NT2/D1 (cell line): ENCODE measurements around the gene KCTD10.
"Not testable (repeated sequence)": the region's sequence is repeated elsewhere in the genome, so short reads cannot be mapped to it uniquely, and the experiment has no call there.

Experiments used
- DNase-seq: peaks from one replicate; pipeline ENCODE4 v3.0.0-alpha.2; 2011; ENCODE audit warnings: low read depth, low spot score
- H3K27me3 ChIP-seq: 2 replicates; pipeline ENCODE4 v1.6.0; 2011; ENCODE audit warnings: mild to moderate bottlenecking; ENCODE audit not compliant: insufficient read length, insufficient read depth
- H3K36me3 ChIP-seq: 2 replicates; pipeline ENCODE4 v1.6.1; 2011; ENCODE audit warnings: mild to moderate bottlenecking, low read length, mixed read lengths; ENCODE audit not compliant: insufficient read depth, insufficient read length
- H3K4me1 ChIP-seq: 2 replicates; pipeline ENCODE4 v1.5.1; 2011; ENCODE audit not compliant: insufficient read depth, insufficient read length
- H3K4me3 ChIP-seq: 2 replicates; pipeline ENCODE4 v1.5.1; 2011; ENCODE audit warnings: low read depth; ENCODE audit not compliant: insufficient read length
- H3K9ac ChIP-seq: 2 replicates; pipeline ENCODE4 v1.6.0; 2011; ENCODE audit warnings: low read depth; ENCODE audit not compliant: insufficient read length
- H3K9me3 ChIP-seq: 2 replicates; pipeline ENCODE4 v1.5.1; 2011; ENCODE audit warnings: mild to moderate bottlenecking, low read length; ENCODE audit not compliant: insufficient read depth
- SUZ12 ChIP-seq: IDR thresholded peaks from 2 replicates; pipeline ENCODE4 v1.6.1; 2011; ENCODE audit not compliant: insufficient read length, insufficient read depth; ENCODE audit errors: extremely low read depth
- YY1 ChIP-seq: IDR thresholded peaks from 2 replicates; pipeline ENCODE4 v1.6.1; 2011; ENCODE audit not compliant: insufficient read length, insufficient read depth
- ZNF274 ChIP-seq: IDR thresholded peaks from 2 replicates; pipeline ENCODE4 v1.6.1; 2011; ENCODE audit warnings: mild to moderate bottlenecking, low read depth, low read length

KCTD10 gene

DNA sequence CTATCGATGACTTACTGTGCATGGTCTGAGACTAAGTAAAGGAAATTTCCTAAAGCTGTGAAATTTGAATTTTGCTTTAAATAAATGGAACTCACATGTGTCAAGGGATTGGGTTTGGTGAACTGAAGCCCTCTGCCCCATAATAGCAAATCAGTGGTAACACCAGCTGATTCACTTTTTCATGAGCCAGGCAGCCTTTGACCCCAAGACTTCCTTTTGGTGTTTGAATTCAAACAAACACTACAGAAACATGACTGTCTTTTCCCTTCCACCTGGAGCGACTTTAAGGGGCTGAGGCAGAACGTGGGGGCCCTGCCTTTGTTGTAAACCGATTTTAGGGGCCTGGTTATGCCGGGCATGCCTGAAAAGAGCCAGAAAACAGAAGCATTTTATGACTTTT lies 28.8 kb downstream of the KCTD10 start:
- H3K9ac ChIP-seq: no peak overlapping the region
- peaks cover 79% of the 10 kb centered on the region for H3K36me3 ChIP-seq
- TF ChIP-seq SUZ12 (no peak), YY1 (no peak)
- no peak overlapping the region for H3K4me3 ChIP-seq
- no peaks in the 10 kb centered on the region for H3K27me3 ChIP-seq
- H3K9me3 ChIP-seq: no peaks in the 10 kb centered on the region
- no peaks in the 10 kb centered on the region for H3K4me1 ChIP-seq
- DNase-seq: no peak

- Histone ChIP-seq H3K27me3 (no peaks in the 10 kb centered on the region), H3K36me3 (peaks cover 71% of the 10 kb centered on the region), H3K4me1 (no peaks in the 10 kb centered on the region), H3K9me3 (no peaks in the 10 kb centered on the region), H3K4me3 (no peak overlapping the region), H3K9ac (no peak overlapping the region)
- TF ChIP-seq SUZ12 (no peak), ZNF274 (no peak), YY1 (no peak)
- DNase-seq: no peak
These were observed 29.6 kb downstream of the KCTD10 start for GRCh38 chr12:109447482-109447881.

- Histone ChIP-seq H3K9ac (no peak overlapping the region), H3K27me3 (no peaks in the 10 kb centered on the region), H3K4me1 (no peaks in the 10 kb centered on the region), H3K36me3 (peaks cover 65% of the 10 kb centered on the region), H3K4me3 (no peak overlapping the region), H3K9me3 (no peaks in the 10 kb centered on the region)
- TF ChIP-seq ZNF274 (no peak), YY1 (no peak), SUZ12 (no peak)
- DNase-seq: no peak
These were observed 30.2 kb downstream of the KCTD10 start for GRCh38 chr12:109446869-109447268.

DNA sequence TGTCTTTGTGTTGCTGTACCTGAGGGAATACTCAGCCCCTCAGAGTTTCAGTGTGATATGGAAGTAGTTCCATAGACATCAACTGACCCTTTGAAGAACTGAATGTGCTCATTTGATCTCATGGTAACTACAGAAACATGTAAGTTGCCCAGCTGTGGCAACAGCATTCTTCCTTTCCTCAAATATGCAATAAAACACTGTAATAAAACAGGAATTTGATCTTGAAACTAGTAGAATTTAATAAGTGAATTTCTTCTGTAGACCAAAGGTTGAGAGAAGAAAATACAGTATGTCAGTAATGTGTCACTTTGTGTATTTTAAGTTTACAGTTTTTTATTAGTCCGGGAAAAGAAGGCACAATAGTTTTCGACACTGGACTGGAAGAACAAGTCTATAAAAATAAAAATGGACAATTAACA lies 31.9 kb downstream of the KCTD10 start:
- no peaks in the 10 kb centered on the region for H3K4me1 ChIP-seq
- no peaks in the 10 kb centered on the region for H3K27me3 ChIP-seq
- DNase-seq: no peak
- no peak for TF ChIP-seq YY1
- H3K9ac ChIP-seq: no peak overlapping the region
- H3K9me3 ChIP-seq: no peaks in the 10 kb centered on the region
- peaks cover 48% of the 10 kb centered on the region for H3K36me3 ChIP-seq
- no peak overlapping the region for H3K4me3 ChIP-seq

- no peak overlapping the region for H3K4me3 ChIP-seq
- H3K9ac ChIP-seq: no peak overlapping the region
- H3K4me1 ChIP-seq: no peaks in the 10 kb centered on the region
- H3K27me3 ChIP-seq: no peaks in the 10 kb centered on the region
- DNase-seq: no peak
- H3K9me3 ChIP-seq: no peaks in the 10 kb centered on the region
- TF ChIP-seq SUZ12: no peak
- no peak for TF ChIP-seq ZNF274
- no peak for TF ChIP-seq YY1
- peaks cover 40% of the 10 kb centered on the region for H3K36me3 ChIP-seq
These were observed 32.8 kb downstream of the KCTD10 start for GRCh38 chr12:109444259-109444658.

DNA sequence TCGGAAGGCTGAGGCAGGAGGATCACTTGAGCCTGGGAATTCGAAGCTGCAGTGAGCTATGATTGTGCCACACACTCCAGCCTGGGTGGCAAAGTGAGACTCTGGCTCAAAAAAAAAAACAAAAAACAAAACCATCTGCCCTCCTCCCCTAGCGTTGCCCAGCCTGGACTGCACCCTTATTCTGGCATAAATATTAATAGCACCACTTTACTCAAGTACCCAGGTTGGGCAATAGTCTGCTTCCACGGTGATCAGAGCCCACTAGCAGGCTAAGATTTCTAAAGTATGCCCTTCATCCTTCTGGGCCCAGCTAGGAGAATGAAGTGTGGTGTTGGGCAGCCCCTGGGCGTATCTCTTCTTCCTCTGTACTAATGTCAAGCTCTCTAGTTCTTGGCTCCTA lies 33.3 kb downstream of the KCTD10 start:
- Histone ChIP-seq H3K4me3 (no peak overlapping the region), H3K36me3 (peaks cover 37% of the 10 kb centered on the region), H3K27me3 (no peaks in the 10 kb centered on the region), H3K9me3 (no peaks in the 10 kb centered on the region), H3K9ac (no peak overlapping the region), H3K4me1 (no peaks in the 10 kb centered on the region)
- DNase-seq: no peak
- TF ChIP-seq YY1 (no peak), SUZ12 (no peak), ZNF274 (no peak)

GRCh38 chr12:109440851-109441490 lies 36.1 kb downstream of the KCTD10 start:
- Histone ChIP-seq H3K27me3 (no peaks in the 10 kb centered on the region), H3K9me3 (no peaks in the 10 kb centered on the region), H3K9ac (no peak overlapping the region), H3K4me1 (peaks cover under 1% of the 10 kb centered on the region), H3K36me3 (peaks cover 11% of the 10 kb centered on the region), H3K4me3 (no peak overlapping the region)
- no peak for DNase-seq
- TF ChIP-seq YY1 (no peak), ZNF274 (no peak), SUZ12 (no peak)

DNA sequence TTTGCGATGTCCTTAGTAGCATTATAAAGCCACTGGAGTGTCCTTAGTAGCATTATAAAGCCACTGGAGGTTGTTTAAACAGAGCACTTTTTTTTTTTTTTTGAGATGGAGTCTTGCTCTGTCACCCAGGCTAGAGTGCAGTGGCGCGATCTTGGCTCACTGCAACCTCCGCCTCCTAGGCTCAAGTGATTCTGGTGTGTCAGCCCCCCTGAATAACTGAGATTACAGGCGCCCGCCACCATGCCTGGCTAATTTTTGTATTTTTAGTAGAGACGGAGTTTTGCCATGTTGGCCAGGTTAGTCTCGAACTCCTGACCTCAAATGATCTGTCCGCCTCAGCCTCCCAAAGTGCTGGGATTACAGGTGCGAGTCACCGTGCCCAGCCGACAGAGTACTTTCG lies 37.1 kb downstream of the KCTD10 start:
- not testable (repeated sequence) for H3K36me3 ChIP-seq, H3K9me3 ChIP-seq, DNase-seq, H3K27me3 ChIP-seq, H3K9ac ChIP-seq, H3K4me3 ChIP-seq, H3K4me1 ChIP-seq
